Measurements from ENCODE around the gene MCC. TPM values are rescaled to one million over a fixed set of nuclear protein-coding genes. Genes with fewer than 3 reads are reported as not detected.

The MCC gene
- total RNA-seq, 5 donors from 2014 or later (not counting 1 experiment from before 2014, with no cell fraction given), result 2.6 to 8.3 (median 6.3) TPM

DNA sequence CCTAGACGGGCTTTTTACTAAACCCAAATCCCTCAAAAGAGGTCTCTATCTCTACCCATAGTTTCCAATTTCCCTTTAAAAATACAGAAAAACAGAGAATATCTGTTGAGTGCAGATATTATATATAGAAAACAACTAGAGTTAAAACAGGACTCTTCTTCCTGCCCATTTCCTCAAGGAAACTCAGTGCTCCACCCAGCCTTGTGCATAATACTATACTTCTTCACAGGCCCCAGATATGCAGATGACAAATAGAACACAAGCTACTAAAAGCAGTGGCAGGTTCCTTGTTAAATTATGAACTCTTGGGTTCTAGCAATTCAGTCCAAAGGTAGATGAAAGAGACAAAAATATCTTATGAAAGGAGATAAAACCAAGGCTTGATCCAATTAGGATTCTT lies 253.7 kb downstream of the MCC start:
- Mint-ChIP-seq H3K36me3 (no peaks in the 10 kb centered on the region), H3K4me3 (no peak overlapping the region), H3K27ac (no peak overlapping the region), H3K4me1 (peaks cover 0 to 13% (median 8%) of the 10 kb centered on the region in 3 donors), H3K27me3 (peaks cover 4 to 7% of the 10 kb centered on the region in 2 donors), H3K9me3 (no peaks in the 10 kb centered on the region)
- WGBS (ENCODE audit: insufficient coverage), result no CpG with 5 or more reads among the region's 1 CpG
- Histone ChIP-seq H3K4me1 (ENCODE audit: control insufficient read depth in 1 of 2, extremely low read depth in 1 of 2, insufficient read depth in 2 of 2, low read length in 2 of 2) (no peaks in the 10 kb centered on the region), H3K27ac (ENCODE audit: low read length) (no peak overlapping the region), H3K4me3 (ENCODE audit: control insufficient read depth in 1 of 2, extremely low read depth in 1 of 2, low read length in 1 of 2) (no peak overlapping the region), H3K27me3 (replicated peaks in 1 of 2; ENCODE audit: control insufficient read depth in 2 of 2, extremely low read depth in 1 of 2, insufficient read depth in 2 of 2, low read length in 1 of 2) (no peaks in the 10 kb centered on the region), H3K9me3 (no peaks in the 10 kb centered on the region), H3K36me3 (ENCODE audit: control insufficient read depth in 2 of 2, extremely low read depth in 1 of 2, insufficient read depth in 1 of 2, low read length in 1 of 2) (no peaks in the 10 kb centered on the region)
- no peak for ATAC-seq (replicated peaks in 1 of 4)
- no peak for DNase-seq
- ChIA-PET POLR2A (no interaction called here), CTCF (no interaction called here)

DNA sequence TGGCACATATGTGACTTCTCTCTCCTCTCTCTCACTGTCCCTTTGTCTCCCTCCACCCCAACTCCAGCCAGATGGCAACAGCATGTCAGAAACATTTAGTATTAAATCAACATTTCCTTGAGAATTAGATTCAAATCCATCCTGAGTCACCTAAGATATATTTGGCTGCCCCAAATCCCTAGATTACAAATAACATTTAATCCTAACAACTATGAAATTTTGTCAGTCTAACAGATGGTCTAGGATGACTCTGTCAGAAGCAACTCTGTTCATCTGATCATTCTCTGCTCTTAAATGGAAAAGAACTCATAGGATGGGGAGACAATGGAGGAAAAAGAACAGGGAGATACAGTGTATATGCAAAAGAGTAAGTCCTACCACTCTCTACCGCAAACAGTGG lies 254.6 kb downstream of the MCC start:
- Mint-ChIP-seq H3K27me3 (peaks cover 4 to 11% of the 10 kb centered on the region in 2 donors), H3K9me3 (no peaks in the 10 kb centered on the region), H3K4me3 (no peak overlapping the region), H3K27ac (no peak overlapping the region), H3K36me3 (no peaks in the 10 kb centered on the region), H3K4me1 (peaks cover 0 to 13% (median 8%) of the 10 kb centered on the region in 3 donors)
- H3K36me3 ChIP-seq (ENCODE audit: control insufficient read depth in 2 of 2, extremely low read depth in 1 of 2, insufficient read depth in 1 of 2, low read length in 1 of 2), result no peaks in the 10 kb centered on the region
- H3K9me3 ChIP-seq, result no peaks in the 10 kb centered on the region
- ChIA-PET CTCF (no interaction called here), POLR2A (no interaction called here)
- DNase-seq (no peak), ATAC-seq (replicated peaks in 1 of 4) (no peak)
- no peaks in the 10 kb centered on the region for H3K4me1 ChIP-seq (ENCODE audit: control insufficient read depth in 1 of 2, extremely low read depth in 1 of 2, insufficient read depth in 2 of 2, low read length in 2 of 2)
- H3K4me3 ChIP-seq (ENCODE audit: control insufficient read depth in 1 of 2, extremely low read depth in 1 of 2, low read length in 1 of 2), result no peak overlapping the region
- H3K27me3 ChIP-seq (replicated peaks in 1 of 2; ENCODE audit: control insufficient read depth in 2 of 2, extremely low read depth in 1 of 2, insufficient read depth in 2 of 2, low read length in 1 of 2), result no peaks in the 10 kb centered on the region
- H3K27ac ChIP-seq (ENCODE audit: low read length), result no peak overlapping the region
- no CpG with 5 or more reads among the region's 1 CpG for WGBS (ENCODE audit: insufficient coverage)

DNA sequence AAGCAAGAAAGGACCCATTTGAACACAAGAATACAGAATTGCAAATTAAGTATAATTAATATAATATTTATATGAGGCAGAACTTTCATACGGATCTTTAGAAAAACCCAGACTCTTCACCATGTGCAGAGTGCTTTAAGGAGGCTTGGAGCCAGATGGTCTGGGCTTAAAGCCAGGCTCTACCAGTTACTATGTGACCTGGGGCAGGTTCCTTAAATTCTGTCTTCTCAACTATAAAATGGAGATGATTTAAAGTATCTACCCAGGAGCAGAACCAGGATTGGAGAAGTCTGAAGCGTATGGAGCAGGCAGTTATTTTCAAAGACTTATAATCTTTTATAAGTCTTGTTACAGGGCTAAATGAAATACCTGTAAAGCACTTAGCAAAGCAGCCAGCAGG lies 255.6 kb downstream of the MCC start:
- no peaks in the 10 kb centered on the region for H3K9me3 ChIP-seq
- H3K36me3 ChIP-seq (ENCODE audit: control insufficient read depth in 2 of 2, extremely low read depth in 1 of 2, insufficient read depth in 1 of 2, low read length in 1 of 2), result no peaks in the 10 kb centered on the region

DNA sequence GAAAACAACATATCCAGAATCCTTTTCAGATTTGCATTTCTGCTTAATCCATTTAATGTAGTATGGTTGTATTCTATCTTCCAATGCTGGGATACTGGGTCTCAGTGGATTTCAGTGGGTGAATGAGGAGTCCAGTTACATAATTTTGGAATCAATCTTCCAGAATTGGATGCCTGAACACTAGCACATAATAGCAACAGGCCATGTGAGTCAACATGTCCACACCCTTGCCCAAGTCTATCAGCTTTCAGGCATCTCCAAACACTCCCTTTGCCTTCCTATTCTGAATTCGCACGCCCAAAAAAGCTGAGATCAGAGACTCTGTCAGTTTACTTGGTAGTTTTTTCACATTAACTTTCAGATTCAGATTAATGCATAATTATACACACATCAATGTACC lies 256.0 kb downstream of the MCC start:
- ChIA-PET CTCF (no interaction called here), POLR2A (no interaction called here)
- ATAC-seq (replicated peaks in 1 of 4), result no peak
- H3K9me3 ChIP-seq, result no peaks in the 10 kb centered on the region
- H3K9me3 Mint-ChIP-seq, result no peaks in the 10 kb centered on the region
- H3K27ac Mint-ChIP-seq, result no peak overlapping the region
- no peaks in the 10 kb centered on the region for H3K27me3 ChIP-seq (replicated peaks in 1 of 2; ENCODE audit: control insufficient read depth in 2 of 2, extremely low read depth in 1 of 2, insufficient read depth in 2 of 2, low read length in 1 of 2)
- no CpG with 5 or more reads among the region's 2 CpGs for WGBS (ENCODE audit: insufficient coverage)
- peaks cover 0 to 13% (median 7%) of the 10 kb centered on the region in 3 donors for H3K4me1 Mint-ChIP-seq
- DNase-seq, result no peak
- no peak overlapping the region for H3K4me3 ChIP-seq (ENCODE audit: control insufficient read depth in 1 of 2, extremely low read depth in 1 of 2, low read length in 1 of 2)
- H3K4me1 ChIP-seq (ENCODE audit: control insufficient read depth in 1 of 2, extremely low read depth in 1 of 2, insufficient read depth in 2 of 2, low read length in 2 of 2), result no peaks in the 10 kb centered on the region
- no peaks in the 10 kb centered on the region for H3K36me3 Mint-ChIP-seq
- no peak overlapping the region for H3K4me3 Mint-ChIP-seq
- H3K27me3 Mint-ChIP-seq, result peaks cover 4 to 11% of the 10 kb centered on the region in 2 donors
- H3K36me3 ChIP-seq (ENCODE audit: control insufficient read depth in 2 of 2, extremely low read depth in 1 of 2, insufficient read depth in 1 of 2, low read length in 1 of 2), result no peaks in the 10 kb centered on the region
- no peak overlapping the region for H3K27ac ChIP-seq (ENCODE audit: low read length)

More for the DNA sequence above, 255.6 kb downstream of the MCC start:
- no peak overlapping the region for H3K27ac ChIP-seq (ENCODE audit: low read length)
- Mint-ChIP-seq H3K36me3 (no peaks in the 10 kb centered on the region), H3K4me3 (no peak overlapping the region), H3K9me3 (no peaks in the 10 kb centered on the region), H3K27ac (no peak overlapping the region), H3K4me1 (peaks cover 0 to 13% (median 7%) of the 10 kb centered on the region in 3 donors), H3K27me3 (peaks cover 4 to 13% of the 10 kb centered on the region in 2 donors)
- H3K4me3 ChIP-seq (ENCODE audit: control insufficient read depth in 1 of 2, extremely low read depth in 1 of 2, low read length in 1 of 2), result no peak overlapping the region
- no peaks in the 10 kb centered on the region for H3K27me3 ChIP-seq (replicated peaks in 1 of 2; ENCODE audit: control insufficient read depth in 2 of 2, extremely low read depth in 1 of 2, insufficient read depth in 2 of 2, low read length in 1 of 2)
- DNase-seq (no peak), ATAC-seq (replicated peaks in 1 of 4) (no peak)
- ChIA-PET CTCF (no interaction called here), POLR2A (no interaction called here)
- WGBS (ENCODE audit: insufficient coverage), result no CpG with 5 or more reads among the region's 2 CpGs
- H3K4me1 ChIP-seq (ENCODE audit: control insufficient read depth in 1 of 2, extremely low read depth in 1 of 2, insufficient read depth in 2 of 2, low read length in 2 of 2), result no peaks in the 10 kb centered on the region

DNA sequence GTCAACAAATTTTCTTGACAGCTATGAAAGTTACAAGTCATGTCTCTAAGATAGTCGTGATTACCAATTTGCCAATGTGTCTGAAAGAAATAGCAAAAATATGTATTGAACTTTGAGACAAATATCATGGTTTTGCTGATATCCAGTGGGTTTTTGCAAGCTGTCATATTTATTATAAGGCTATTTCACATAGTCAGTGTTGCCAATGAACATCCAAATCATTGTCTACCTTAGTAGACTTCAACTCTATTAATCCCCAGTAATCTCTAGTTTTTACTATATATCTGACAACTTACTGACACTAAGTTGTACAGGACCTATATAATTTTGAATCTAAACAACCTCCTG lies 256.6 kb downstream of the MCC start:
- Histone ChIP-seq H3K4me3 (ENCODE audit: control insufficient read depth in 1 of 2, extremely low read depth in 1 of 2, low read length in 1 of 2) (no peak overlapping the region), H3K9me3 (no peaks in the 10 kb centered on the region), H3K27ac (ENCODE audit: low read length) (no peak overlapping the region), H3K36me3 (ENCODE audit: control insufficient read depth in 2 of 2, extremely low read depth in 1 of 2, insufficient read depth in 1 of 2, low read length in 1 of 2) (no peaks in the 10 kb centered on the region), H3K4me1 (ENCODE audit: control insufficient read depth in 1 of 2, extremely low read depth in 1 of 2, insufficient read depth in 2 of 2, low read length in 2 of 2) (no peaks in the 10 kb centered on the region), H3K27me3 (replicated peaks in 1 of 2; ENCODE audit: control insufficient read depth in 2 of 2, extremely low read depth in 1 of 2, insufficient read depth in 2 of 2, low read length in 1 of 2) (no peaks in the 10 kb centered on the region)
- no peak overlapping the region for H3K4me3 Mint-ChIP-seq
- ATAC-seq (replicated peaks in 1 of 4), result no peak
- no peaks in the 10 kb centered on the region for H3K36me3 Mint-ChIP-seq
- peaks cover 4 to 11% of the 10 kb centered on the region in 2 donors for H3K27me3 Mint-ChIP-seq
- ChIA-PET POLR2A (no interaction called here), CTCF (no interaction called here)
- WGBS (ENCODE audit: insufficient coverage), result no CpG with 5 or more reads among the region's 1 CpG
- no peak overlapping the region for H3K27ac Mint-ChIP-seq
- peaks cover 0 to 13% (median 7%) of the 10 kb centered on the region in 3 donors for H3K4me1 Mint-ChIP-seq
- no peaks in the 10 kb centered on the region for H3K9me3 Mint-ChIP-seq
- DNase-seq, result no peak

DNA sequence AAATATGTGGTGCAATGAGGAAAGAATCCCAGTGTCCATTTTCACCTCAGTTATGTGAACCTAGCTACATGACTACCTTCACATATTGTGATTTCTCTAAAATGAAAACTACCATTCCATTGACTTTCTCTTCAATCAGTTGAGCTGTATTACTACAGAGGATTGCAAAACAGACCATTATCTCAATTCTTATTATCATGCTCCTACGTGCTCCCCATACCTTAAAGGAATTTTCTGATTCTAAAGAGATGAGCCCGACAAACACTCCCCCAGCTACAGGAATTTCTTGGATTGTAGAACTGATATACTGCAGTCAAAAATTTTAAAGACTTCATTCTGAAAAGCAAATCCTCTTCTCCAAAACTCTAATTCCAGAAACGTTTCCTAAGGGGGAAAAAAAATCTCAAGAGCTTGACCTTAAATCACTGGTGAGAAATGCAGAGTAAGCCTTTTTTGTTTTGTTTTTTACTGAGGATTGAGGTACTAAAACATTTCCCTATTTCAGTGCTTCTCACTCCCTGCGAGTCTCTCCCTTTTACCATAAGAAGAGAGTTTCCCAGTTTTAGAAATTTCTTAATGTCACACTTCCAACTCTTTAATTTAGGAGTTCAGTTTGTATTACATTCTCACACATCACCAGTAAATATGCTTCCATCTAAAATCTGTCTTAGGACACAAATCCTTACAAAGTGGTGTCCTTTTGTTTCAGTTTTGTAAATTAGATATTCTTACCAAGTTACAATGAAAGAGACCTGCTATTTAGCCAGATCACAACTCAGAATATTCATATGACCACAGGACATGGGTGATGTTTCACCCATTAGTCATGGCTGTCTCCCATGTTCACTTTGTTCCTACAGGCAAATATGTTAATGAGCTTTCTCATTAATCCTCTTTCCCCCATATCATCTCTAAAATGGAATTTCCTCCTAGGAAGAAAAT lies 257.3 kb downstream of the MCC start:
- ChIA-PET POLR2A (interaction anchor here in 1 of 2 donors (0.6 kb wide), 1 partner anchor 98 kb away, joined by 3 read pairs; no protein-coding TSS in a partner anchor), CTCF (no interaction called here)
- Histone ChIP-seq H3K27me3 (replicated peaks in 1 of 2; ENCODE audit: control insufficient read depth in 2 of 2, extremely low read depth in 1 of 2, insufficient read depth in 2 of 2, low read length in 1 of 2) (no peaks in the 10 kb centered on the region), H3K4me3 (ENCODE audit: control insufficient read depth in 1 of 2, extremely low read depth in 1 of 2, low read length in 1 of 2) (no peak overlapping the region), H3K36me3 (ENCODE audit: control insufficient read depth in 2 of 2, extremely low read depth in 1 of 2, insufficient read depth in 1 of 2, low read length in 1 of 2) (no peaks in the 10 kb centered on the region), H3K4me1 (ENCODE audit: control insufficient read depth in 1 of 2, extremely low read depth in 1 of 2, insufficient read depth in 2 of 2, low read length in 2 of 2) (no peaks in the 10 kb centered on the region), H3K27ac (ENCODE audit: low read length) (no peak overlapping the region), H3K9me3 (no peaks in the 10 kb centered on the region)
- Mint-ChIP-seq H3K27ac (no peak overlapping the region), H3K27me3 (peaks cover 3 to 11% of the 10 kb centered on the region in 2 donors), H3K36me3 (no peaks in the 10 kb centered on the region), H3K4me1 (peaks cover 0 to 10% (median 3%) of the 10 kb centered on the region in 3 donors), H3K4me3 (no peak overlapping the region), H3K9me3 (no peaks in the 10 kb centered on the region)
- no CpG with 5 or more reads among the region's 4 CpGs for WGBS (ENCODE audit: insufficient coverage)
- DNase-seq (no peak), ATAC-seq (replicated peaks in 1 of 4) (no peak)
